Neural cell (in vitro differentiated cells): ENCODE results near the gene DPP6. TPM values are rescaled to one million over a fixed set of nuclear protein-coding genes. Genes with fewer than 3 reads are reported as not detected.

Source experiments
- H2AFZ ChIP-seq: fragments of 200-600, 300-800 bp; sonication (generic), shearing (Covaris generic); 2 replicates; pipeline ENCODE4 v1.6.0; 2014; ENCODE audit warnings: low read depth, mild to moderate bottlenecking, antibody characterized with exemption, low read length, moderate library complexity
- H3F3A ChIP-seq: fragments of 200-600 bp; shearing (Covaris generic); 2 replicates; pipeline ENCODE4 v1.6.1; 2016; ENCODE audit warnings: mild to moderate bottlenecking, moderate library complexity, mixed read lengths, antibody characterized with exemption, low read length; ENCODE audit not compliant: insufficient read depth, poor library complexity, severe bottlenecking
- H3K27ac ChIP-seq: fragments of 200-600, 300-800 bp; sonication (generic), shearing (Covaris generic); 2 replicates; pipeline ENCODE4 v1.5.1; 2014; ENCODE audit warnings: mild to moderate bottlenecking, low read length, moderate library complexity
- H3K27me3 ChIP-seq: fragments of 300-800, 200-600 bp; sonication (generic), shearing (Covaris generic); 2 replicates; pipeline ENCODE4 v1.6.0; 2014; ENCODE audit warnings: mild to moderate bottlenecking, low read depth, low read length, moderate library complexity; ENCODE audit not compliant: insufficient read depth
- H3K36me3 ChIP-seq: fragments of 300-800, 200-600 bp; sonication (generic), shearing (Covaris generic); 2 replicates; pipeline ENCODE4 v1.5.1; 2014; ENCODE audit warnings: mild to moderate bottlenecking, antibody characterized with exemption, low read length, moderate library complexity; ENCODE audit not compliant: insufficient read depth
- H3K4me2 ChIP-seq: fragments of 300-800, 200-600 bp; sonication (generic), shearing (Covaris generic); 2 replicates; pipeline ENCODE4 v1.6.0; 2014; ENCODE audit warnings: mild to moderate bottlenecking, low read length
- H3K4me3 ChIP-seq: fragments of 300-800, 200-600 bp; sonication (generic), shearing (Covaris generic); 2 replicates; pipeline ENCODE4 v1.5.1; 2014; ENCODE audit warnings: mild to moderate bottlenecking, low read length, moderate library complexity
- H3K79me2 ChIP-seq: fragments of 200-600 bp; shearing (Covaris generic); replicated peaks from 2 replicates; pipeline ENCODE4 v1.6.0; 2014; ENCODE audit warnings: mild to moderate bottlenecking, low read length, moderate library complexity; ENCODE audit not compliant: insufficient read depth
- H3K9ac ChIP-seq: fragments of 300-800, 200-600 bp; sonication (generic), shearing (Covaris generic); 2 replicates; pipeline ENCODE4 v1.6.1; 2016; ENCODE audit warnings: mild to moderate bottlenecking, low read length, mixed read lengths
- H3K9me2 ChIP-seq: fragments of 200-600 bp; shearing (Covaris generic); 2 replicates; pipeline ENCODE4 v1.6.1; 2016; ENCODE audit warnings: mild to moderate bottlenecking, low read length, mixed read lengths; ENCODE audit not compliant: insufficient read depth
- H3K9me3 ChIP-seq: fragments of 200-600, 300-800 bp; sonication (generic), shearing (Covaris generic); 2 replicates; pipeline ENCODE4 v1.6.1; 2016; ENCODE audit warnings: mild to moderate bottlenecking, mixed run types, low read length, moderate library complexity, mixed read lengths
- H4K20me1 ChIP-seq: fragments of 200-600 bp; shearing (Covaris generic); 2 replicates; pipeline ENCODE4 v1.6.1; 2016; ENCODE audit warnings: mild to moderate bottlenecking, mixed run types; ENCODE audit not compliant: insufficient read depth
- CTCF ChIP-seq: fragments of 450-650 bp; IDR thresholded peaks from 2 replicates; pipeline ENCODE4 v1.5.1; 2014; ENCODE audit warnings: antibody characterized with exemption, mild to moderate bottlenecking, moderate library complexity; ENCODE audit not compliant: poor library complexity, severe bottlenecking
- EP300 ChIP-seq: fragments of 450-650 bp; conservative IDR thresholded peaks from 2 replicates; pipeline ENCODE4 v1.6.1; 2014; ENCODE audit warnings: antibody characterized with exemption, mild to moderate bottlenecking, moderate library complexity; ENCODE audit not compliant: poor library complexity, severe bottlenecking
- EZH2 ChIP-seq: fragments of 200-600, 300-800 bp; shearing (Covaris generic), sonication (generic); IDR thresholded peaks from 2 replicates; pipeline ENCODE4 v1.6.1; 2014; ENCODE audit warnings: antibody characterized with exemption, low read length, borderline replicate concordance, mild to moderate bottlenecking; ENCODE audit not compliant: insufficient read depth, poor library complexity, severe bottlenecking
- MXI1 ChIP-seq: fragments of 450-650 bp; conservative IDR thresholded peaks from 2 replicates; pipeline ENCODE4 v1.6.1; 2014; ENCODE audit warnings: antibody characterized with exemption, mild to moderate bottlenecking; ENCODE audit not compliant: poor library complexity, severe bottlenecking
- POLR2AphosphoS5 ChIP-seq: IDR thresholded peaks from 2 replicates; pipeline ENCODE4 v1.6.1; 2012
- RAD21 ChIP-seq: fragments of 450-650 bp; conservative IDR thresholded peaks from 2 replicates; pipeline ENCODE4 v1.6.1; 2014; ENCODE audit warnings: antibody characterized with exemption, mild to moderate bottlenecking, moderate library complexity
- SMC3 ChIP-seq: fragments of 450-650 bp; conservative IDR thresholded peaks from 2 replicates; pipeline ENCODE4 v1.6.1; 2014; ENCODE audit warnings: antibody characterized with exemption, mild to moderate bottlenecking, moderate library complexity; ENCODE audit not compliant: poor library complexity
- TAF1 ChIP-seq: IDR thresholded peaks from 2 replicates; pipeline ENCODE4 v1.6.1; 2012; ENCODE audit warnings: low read depth
- polyA plus RNA-seq: library from polyadenylated mRNA; depleted of rRNA; stranded (reverse); fragments of >200 nt; gene quantifications from 2 replicates; pipeline ENCODE4 v1.2.3, GENCODE V29; 2014
- TF ChIP-seq, protein P1 (sequence below): IDR thresholded peaks from 2 replicates; pipeline ENCODE4 v1.6.1; 2012; ENCODE audit warnings: borderline replicate concordance

The DPP6 gene
- polyA plus RNA-seq, 1 donor from 2014 or later, result 20.4 TPM

- Histone ChIP-seq H3K9ac (no peak overlapping the region), H3K9me3 (no peaks in the 10 kb centered on the region), H3K9me2 (no peaks in the 10 kb centered on the region), H4K20me1 (no peaks in the 10 kb centered on the region), H2AFZ (no peak overlapping the region), H3K4me3 (no peak overlapping the region), H3K4me2 (no peak overlapping the region), H3K36me3 (no peaks in the 10 kb centered on the region), H3K79me2 (no peaks in the 10 kb centered on the region), H3F3A (no peaks in the 10 kb centered on the region), H3K27me3 (no peaks in the 10 kb centered on the region), H3K27ac (no peak overlapping the region)
- TF ChIP-seq SMC3 (no peak), POLR2AphosphoS5 (no peak), TAF1 (no peak), EP300 (no peak), CTCF (no peak), MXI1 (no peak), EZH2 (no peak), RAD21 (no peak)
- TF ChIP-seq, protein P1, sequence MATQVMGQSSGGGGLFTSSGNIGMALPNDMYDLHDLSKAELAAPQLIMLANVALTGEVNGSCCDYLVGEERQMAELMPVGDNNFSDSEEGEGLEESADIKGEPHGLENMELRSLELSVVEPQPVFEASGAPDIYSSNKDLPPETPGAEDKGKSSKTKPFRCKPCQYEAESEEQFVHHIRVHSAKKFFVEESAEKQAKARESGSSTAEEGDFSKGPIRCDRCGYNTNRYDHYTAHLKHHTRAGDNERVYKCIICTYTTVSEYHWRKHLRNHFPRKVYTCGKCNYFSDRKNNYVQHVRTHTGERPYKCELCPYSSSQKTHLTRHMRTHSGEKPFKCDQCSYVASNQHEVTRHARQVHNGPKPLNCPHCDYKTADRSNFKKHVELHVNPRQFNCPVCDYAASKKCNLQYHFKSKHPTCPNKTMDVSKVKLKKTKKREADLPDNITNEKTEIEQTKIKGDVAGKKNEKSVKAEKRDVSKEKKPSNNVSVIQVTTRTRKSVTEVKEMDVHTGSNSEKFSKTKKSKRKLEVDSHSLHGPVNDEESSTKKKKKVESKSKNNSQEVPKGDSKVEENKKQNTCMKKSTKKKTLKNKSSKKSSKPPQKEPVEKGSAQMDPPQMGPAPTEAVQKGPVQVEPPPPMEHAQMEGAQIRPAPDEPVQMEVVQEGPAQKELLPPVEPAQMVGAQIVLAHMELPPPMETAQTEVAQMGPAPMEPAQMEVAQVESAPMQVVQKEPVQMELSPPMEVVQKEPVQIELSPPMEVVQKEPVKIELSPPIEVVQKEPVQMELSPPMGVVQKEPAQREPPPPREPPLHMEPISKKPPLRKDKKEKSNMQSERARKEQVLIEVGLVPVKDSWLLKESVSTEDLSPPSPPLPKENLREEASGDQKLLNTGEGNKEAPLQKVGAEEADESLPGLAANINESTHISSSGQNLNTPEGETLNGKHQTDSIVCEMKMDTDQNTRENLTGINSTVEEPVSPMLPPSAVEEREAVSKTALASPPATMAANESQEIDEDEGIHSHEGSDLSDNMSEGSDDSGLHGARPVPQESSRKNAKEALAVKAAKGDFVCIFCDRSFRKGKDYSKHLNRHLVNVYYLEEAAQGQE, result no peak
Observed at GRCh38 chr7:154757756-154758155, 705.6 kb downstream of the DPP6 start.

DNA sequence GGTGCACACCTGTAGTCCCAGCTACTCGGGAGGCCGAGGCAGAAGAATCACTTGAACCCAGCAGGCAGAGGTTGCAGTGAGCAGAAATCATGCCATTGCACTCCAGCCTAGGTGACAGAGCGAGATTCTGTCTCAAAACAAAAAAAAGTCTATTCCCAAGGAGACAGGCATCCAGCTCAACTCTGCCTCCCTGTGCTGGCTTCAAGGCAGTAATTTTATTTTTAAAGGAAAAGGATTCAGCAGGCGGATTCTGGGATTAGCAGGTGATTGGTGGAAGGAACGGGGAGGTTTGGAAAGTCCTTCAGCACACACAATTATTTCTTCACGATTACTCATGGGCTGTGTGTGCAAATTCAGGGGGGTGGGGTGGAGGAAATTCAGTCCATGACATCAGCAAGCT, 707.8 kb downstream of the DPP6 start:
- Histone ChIP-seq H2AFZ (no peak overlapping the region), H3K9me2 (no peaks in the 10 kb centered on the region), H3K4me3 (no peak overlapping the region), H3K36me3 (no peaks in the 10 kb centered on the region), H3K9me3 (no peaks in the 10 kb centered on the region), H3K4me2 (no peak overlapping the region), H4K20me1 (no peaks in the 10 kb centered on the region), H3K27ac (no peak overlapping the region), H3F3A (no peaks in the 10 kb centered on the region), H3K9ac (no peak overlapping the region), H3K79me2 (no peaks in the 10 kb centered on the region), H3K27me3 (no peaks in the 10 kb centered on the region)
- no peak for TF ChIP-seq RAD21
- no peak for TF ChIP-seq MXI1
- no peak for TF ChIP-seq TAF1
- TF ChIP-seq SMC3, result no peak
- TF ChIP-seq, protein P1, result no peak
- no peak for TF ChIP-seq POLR2AphosphoS5
- TF ChIP-seq CTCF, result no peak
- TF ChIP-seq EP300, result no peak
- no peak for TF ChIP-seq EZH2
